K562 (cell line): ENCODE measurements around the gene B3GLCT. TPM values are rescaled to one million over a fixed set of nuclear protein-coding genes. Genes with fewer than 3 reads are reported as not detected.
A peak's percentile ranks its signal among the peaks of the same experiment; 100 is the strongest.

ENCODE experiments used
- ARID1B ChIP-seq: fragments of 450-650 bp; IDR thresholded peaks from 2 replicates; pipeline ENCODE4 v1.6.1; 2016; ENCODE audit warnings: antibody characterized with exemption, mild to moderate bottlenecking, inconsistent platforms
- ARID4B ChIP-seq: sonication (generic); formaldehyde crosslinking; IDR thresholded peaks from 2 replicates; pipeline ENCODE4 v1.8.0; 2022; ENCODE audit warnings: mild to moderate bottlenecking, missing genetic modification reagents
- ATF1 ChIP-seq, 2 experiments: fragments of 450-650 bp in 1 of 2; IDR thresholded peaks; 2 replicates each; pipeline ENCODE4 v1.6.1; 2016; ENCODE audit warnings: missing compliant biosample characterization in 1 of 2, missing genetic modification characterization in 1 of 2
- ATF4 ChIP-seq: fragments of 450-650 bp; formaldehyde crosslinking; IDR thresholded peaks from 2 replicates; pipeline ENCODE4 v1.4.0; 2022; ENCODE audit warnings: mild to moderate bottlenecking, moderate library complexity
- CREB3L1 ChIP-seq: fragments of 450-650 bp; IDR thresholded peaks from 2 replicates; pipeline ENCODE4 v1.6.1; 2014; ENCODE audit warnings: low read depth, mild to moderate bottlenecking, moderate library complexity, borderline replicate concordance
- EHMT2 ChIP-seq: fragments of 450-650 bp; IDR thresholded peaks from 2 replicates; pipeline ENCODE4 v1.6.1; 2018; ENCODE audit warnings: antibody characterized with exemption
- ELF1 ChIP-seq: fragments of 200-800 bp; sonication (Bioruptor generic); IDR thresholded peaks from 2 replicates; pipeline ENCODE4 v1.6.1; 2016; ENCODE audit warnings: missing genetic modification characterization, missing compliant biosample characterization
- FOXA1 ChIP-seq: fragments of 450-650 bp; IDR thresholded peaks from 2 replicates; pipeline ENCODE4 v1.6.1; 2016; ENCODE audit warnings: mild to moderate bottlenecking, borderline replicate concordance
- FUS ChIP-seq: fragments of 200-400 bp; formaldehyde crosslinking; optimal IDR thresholded peaks from 2 replicates; pipeline ENCODE3; 2017; ENCODE audit warnings: low read depth, low read length
- ILF3 ChIP-seq: fragments of 450-650 bp; IDR thresholded peaks from 2 replicates; pipeline ENCODE4 v1.6.1; 2018; ENCODE audit warnings: antibody characterized with exemption, mild to moderate bottlenecking, moderate library complexity, borderline replicate concordance
- KDM2B ChIP-seq: fragments of 250-450 bp; sonication (Bioruptor Pico); IDR thresholded peaks from 2 replicates; pipeline ENCODE4 v1.8.0; 2021; ENCODE audit warnings: mild to moderate bottlenecking, moderate library complexity
- MXD1 ChIP-seq: fragments of 250-450 bp; sonication (Bioruptor Pico); IDR thresholded peaks from 2 replicates; pipeline ENCODE4 v1.8.0; 2021; ENCODE audit warnings: borderline replicate concordance, mild to moderate bottlenecking, moderate library complexity; ENCODE audit not compliant: poor library complexity, severe bottlenecking
- NFE2L1 ChIP-seq: fragments of 450-650 bp; IDR thresholded peaks from 2 replicates; pipeline ENCODE4 v1.6.1; 2016; ENCODE audit warnings: missing genetic modification characterization, low read depth, mild to moderate bottlenecking, missing compliant biosample characterization, moderate library complexity, borderline replicate concordance
- NFIC ChIP-seq: fragments of 450-650 bp; IDR thresholded peaks from 2 replicates; pipeline ENCODE4 v1.6.1; 2017; ENCODE audit warnings: mild to moderate bottlenecking, inconsistent platforms
- NFYB ChIP-seq: IDR thresholded peaks from 2 replicates; pipeline ENCODE4 v1.6.1; 2011; ENCODE audit warnings: mild to moderate bottlenecking, moderate library complexity; ENCODE audit not compliant: insufficient read length; ENCODE audit errors: extremely low read depth
- NONO ChIP-seq, 2 experiments: fragments of 200-400 bp in 1 of 2; fragments of 450-650 bp in 1 of 2; formaldehyde crosslinking in 1 of 2; IDR thresholded peaks; 2 replicates each; pipeline ENCODE4 v1.6.1; 2017; ENCODE audit warnings: low read depth in 2 of 2, mild to moderate bottlenecking in 2 of 2, moderate library complexity in 2 of 2, low read length in 1 of 2
- NUFIP1 ChIP-seq: fragments of 450-650 bp; IDR thresholded peaks from 2 replicates; pipeline ENCODE4 v1.6.1; 2018; ENCODE audit not compliant: partially characterized antibody
- POLR2G ChIP-seq: fragments of 200-400 bp; formaldehyde crosslinking; IDR thresholded peaks from 2 replicates; pipeline ENCODE4 v1.6.1; 2017; ENCODE audit warnings: low read depth, mild to moderate bottlenecking, antibody characterized with exemption, low read length, moderate library complexity
- PRMT5 ChIP-seq: sonication (generic); formaldehyde crosslinking; IDR thresholded peaks from 2 replicates; pipeline ENCODE4 v1.5.0; 2020; ENCODE audit warnings: missing genetic modification reagents
- SP1 ChIP-seq: sonication (generic); formaldehyde crosslinking; IDR thresholded peaks from 2 replicates; pipeline ENCODE4 v1.8.1; 2022; ENCODE audit warnings: mild to moderate bottlenecking, missing genetic modification reagents
- TGIF2 ChIP-seq: sonication (generic); formaldehyde crosslinking; IDR thresholded peaks from 2 replicates; pipeline ENCODE4 v1.8.1; 2022; ENCODE audit warnings: mild to moderate bottlenecking, missing genetic modification reagents, moderate library complexity
- ZBED1 ChIP-seq: IDR thresholded peaks from 2 replicates; pipeline ENCODE4 v1.6.1; 2014
- polyA plus RNA-seq, 8 experiments: library from polyadenylated mRNA; depleted of rRNA in 4 of 8; stranded (reverse) in 5 of 8; unstranded in 3 of 8; fragments of >200 nt; fragmentation: Nextera tagmentation in 2 of 8; fragmentation: Illumina TruSeq in 1 of 8; extraction: Ambion mirVana in 2 of 8; extraction: Trizol in 1 of 8; gene quantifications; 2 replicates each; pipeline versions ENCODE4 v1.2.1 to v1.2.3, GENCODE V29; 2011 to 2014; ENCODE audit warnings: inconsistent platforms in 1 of 8, missing spikeins in 1 of 8
- total RNA-seq, 7 experiments: library from RNA; depleted of rRNA in 6 of 7; stranded (reverse); fragments of >200 nt in 6 of 7; fragmentation: Illumina TruSeq in 2 of 7; extraction: Trizol in 2 of 7; gene quantifications; 2 replicates each; pipeline versions ENCODE4 v1.2.1 to v1.2.3, GENCODE V29; 2011 to 2021; ENCODE audit warnings: low replicate concordance in 1 of 7

Gene B3GLCT
- total and polyA plus RNA-seq, 9 of the 15 experiments (the other 6 are each of a cell fraction or from before 2014, with no cell fraction given): 1.1 to 5.1 (median 2.9) TPM

- TF ChIP-seq ARID4B (CRISPR knock-in tag) (peak; percentile 29; the same call in 1 of the 2 replicates), ATF4 (CRISPR knock-in tag) (no peak), ARID1B (peak; percentile 40), POLR2G (peak; percentile 89), PRMT5 (CRISPR knock-in tag) (no peak), ELF1 (tag) (peak; percentile 94), EHMT2 (no peak), ILF3 (no peak), SP1 (CRISPR knock-in tag) (no peak; the same call in 1 of the 2 replicates), KDM2B (no peak), MXD1 (CRISPR knock-in tag) (peak; percentile 80), NFIC (0 out of 2 replicates have a peak, but pooled peaks have one; percentile 13), CREB3L1 (no peak), TGIF2 (no peak), FOXA1 (no peak), ZBED1 (no peak), NUFIP1 (no peak), FUS (no peak), NFE2L1 (tag) (no peak), ATF1 (CRISPR knock-in tag; IDR thresholded peaks at IDR 0.05) (no peak), ATF1 (tag; IDR thresholded peaks at IDR 0.05) (no peak), NONO (IDR thresholded peaks at IDR 0.05; ENCODE audit: low read depth in 2 of 2, low read length in 1 of 2) (peak in 1 of 2 experiments; percentile 23; a peak in 1 of 4 replicates), NFYB (peak; percentile 66)
Measured at GRCh38 chr13:31161557-31162150, 38.1 kb upstream of the B3GLCT start, which contains the start of gene HSPH1 (continued).
